SHP77 (cell line): ENCODE results near the gene VCAM1.
"Not testable (repeated sequence)": the region's sequence is repeated elsewhere in the genome, so short reads cannot be mapped to it uniquely, and the experiment has no call there.

Experiments used
- DNase-seq, 2 experiments: peaks; one replicate each; lab custom pipeline; 2025; lab: John Stamatoyannopoulos, UW

VCAM1 gene

GRCh38 chr1:100780814-100781213 is 61.3 kb downstream of the VCAM1 start:
- DNase-seq, result no peak

GRCh38 chr1:100781728-100782127 is 62.2 kb downstream of the VCAM1 start:
- DNase-seq, result not testable (repeated sequence)

GRCh38 chr1:100782473-100783039 is 63.0 kb downstream of the VCAM1 start:
- DNase-seq, result no peak

GRCh38 chr1:100785470-100786052 is 66.0 kb downstream of the VCAM1 start:
- no peak for DNase-seq

GRCh38 chr1:100786870-100787269 is 67.3 kb downstream of the VCAM1 start:
- DNase-seq, result no peak
